Calu3 (cell line): ENCODE data around the gene CACNA1G. TPM values are rescaled to one million over a fixed set of nuclear protein-coding genes. Genes with fewer than 3 reads are reported as not detected.

Experiments
- BruUV-seq: library from RNA; stranded (reverse); fragments of 400-500 nt; replicated peaks from 2 replicates; lab custom pipeline; 2021; lab: Mats Ljungman, UMichigan
- CTCF ChIA-PET: fragments of 300-600 bp; sonication (Branson Sonifier 250); formaldehyde crosslinking; loops from one replicate; lab custom pipeline; 2022; ENCODE audit warnings: antibody characterized with exemption; lab: Charles Lee
- DNase-seq: peaks from one replicate; pipeline ENCODE4 v3.0.0; 2022
- H3K27ac Mint-ChIP-seq: one replicate; pipeline ENCODE4 v1.8.0; 2022; ENCODE audit warnings: mixed read lengths; ENCODE audit not compliant: unreplicated experiment
- H3K27me3 Mint-ChIP-seq: one replicate; pipeline ENCODE4 v1.8.0; 2022; ENCODE audit warnings: mixed read lengths; ENCODE audit not compliant: unreplicated experiment
- H3K36me3 Mint-ChIP-seq: one replicate; pipeline ENCODE4 v1.8.0; 2022; ENCODE audit warnings: mild to moderate bottlenecking, moderate library complexity, mixed read lengths; ENCODE audit not compliant: insufficient read depth, unreplicated experiment
- H3K4me1 Mint-ChIP-seq: one replicate; pipeline ENCODE4 v1.8.0; 2022; ENCODE audit warnings: mild to moderate bottlenecking, low read depth, mixed read lengths; ENCODE audit not compliant: unreplicated experiment
- H3K4me3 Mint-ChIP-seq: one replicate; pipeline ENCODE4 v1.8.0; 2022; ENCODE audit warnings: mild to moderate bottlenecking, low read depth, moderate library complexity, mixed read lengths; ENCODE audit not compliant: unreplicated experiment
- H3K9me3 Mint-ChIP-seq: one replicate; pipeline ENCODE4 v1.8.0; 2022; ENCODE audit warnings: low read depth, mixed read lengths; ENCODE audit not compliant: unreplicated experiment
- CTCF ChIP-seq: fragments of 200-600 bp; IDR thresholded peaks from one replicate; pipeline ENCODE4 v1.8.0; 2022; ENCODE audit warnings: antibody characterized with exemption; ENCODE audit not compliant: unreplicated experiment
- intact Hi-C: fragments of 100-400 bp; cut with micrococcal nuclease; formaldehyde crosslinking; loops from one replicate; pipeline ENCODE4 v1.10.0; 2022; ENCODE audit not compliant: unreplicated experiment
- total RNA-seq: library from RNA; stranded (reverse); gene quantifications from 2 replicates; pipeline ENCODE4 v1.2.3, GENCODE V29; 2022

The CACNA1G gene
- total RNA-seq, 1 experiment from 2014 or later = not detected

DNA sequence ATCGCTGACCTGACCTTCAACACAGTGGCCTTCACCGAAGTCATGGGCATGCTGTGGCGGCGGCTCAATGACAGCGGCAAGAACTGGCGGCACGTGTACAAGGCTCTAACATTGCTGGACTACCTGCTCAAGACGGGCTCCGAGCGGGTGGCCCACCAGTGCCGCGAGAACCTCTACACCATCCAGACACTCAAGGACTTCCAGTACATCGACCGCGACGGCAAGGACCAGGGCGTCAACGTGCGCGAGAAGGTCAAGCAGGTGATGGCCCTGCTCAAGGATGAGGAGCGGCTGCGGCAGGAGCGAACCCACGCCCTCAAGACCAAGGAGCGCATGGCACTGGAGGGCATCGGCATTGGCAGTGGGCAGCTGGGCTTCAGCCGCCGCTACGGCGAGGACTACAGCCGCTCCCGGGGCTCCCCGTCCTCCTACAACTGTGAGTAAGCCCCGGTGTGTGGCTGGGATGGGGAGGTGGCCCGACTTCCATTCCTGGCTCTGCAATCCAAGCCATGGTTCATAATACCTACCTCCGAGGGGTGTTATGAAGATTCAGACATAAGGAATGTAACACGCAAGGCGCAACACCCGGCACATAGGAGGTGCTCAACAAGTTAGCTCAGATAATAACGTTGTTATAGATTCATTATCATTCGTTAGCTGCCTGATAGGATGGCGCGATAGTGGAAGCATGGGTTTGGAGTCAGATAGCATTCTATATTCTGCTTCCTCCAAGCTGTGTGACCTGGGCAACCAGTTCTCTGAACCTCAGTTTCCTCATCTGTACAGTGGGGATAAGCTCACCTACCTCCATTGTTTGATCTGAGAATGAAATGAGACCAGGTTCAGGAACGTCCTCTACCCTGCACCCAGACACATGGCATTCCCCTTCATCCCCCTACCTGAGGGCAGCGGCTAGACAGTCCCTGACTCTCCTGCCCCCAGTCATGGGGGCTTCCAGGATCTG, 23.6 kb upstream of the CACNA1G start:
- no peaks in the 10 kb centered on the region for H3K27me3 Mint-ChIP-seq
- BruUV-seq = no TSS peak
- intact Hi-C loops = no loop called here
- no peak overlapping the region for H3K4me3 Mint-ChIP-seq
- peaks cover 68% of the 10 kb centered on the region for H3K36me3 Mint-ChIP-seq
- CTCF ChIA-PET = interaction anchor here (0.6 to 0.7 kb wide), 2 partner anchors 115 to 231 kb away, joined by 3 read pairs; no protein-coding TSS in a partner anchor
- H3K9me3 Mint-ChIP-seq = no peaks in the 10 kb centered on the region
- TF ChIP-seq CTCF = no peak
- H3K27ac Mint-ChIP-seq = no peak overlapping the region
- DNase-seq = no peak
- H3K4me1 Mint-ChIP-seq = peaks cover 50% of the 10 kb centered on the region

DNA sequence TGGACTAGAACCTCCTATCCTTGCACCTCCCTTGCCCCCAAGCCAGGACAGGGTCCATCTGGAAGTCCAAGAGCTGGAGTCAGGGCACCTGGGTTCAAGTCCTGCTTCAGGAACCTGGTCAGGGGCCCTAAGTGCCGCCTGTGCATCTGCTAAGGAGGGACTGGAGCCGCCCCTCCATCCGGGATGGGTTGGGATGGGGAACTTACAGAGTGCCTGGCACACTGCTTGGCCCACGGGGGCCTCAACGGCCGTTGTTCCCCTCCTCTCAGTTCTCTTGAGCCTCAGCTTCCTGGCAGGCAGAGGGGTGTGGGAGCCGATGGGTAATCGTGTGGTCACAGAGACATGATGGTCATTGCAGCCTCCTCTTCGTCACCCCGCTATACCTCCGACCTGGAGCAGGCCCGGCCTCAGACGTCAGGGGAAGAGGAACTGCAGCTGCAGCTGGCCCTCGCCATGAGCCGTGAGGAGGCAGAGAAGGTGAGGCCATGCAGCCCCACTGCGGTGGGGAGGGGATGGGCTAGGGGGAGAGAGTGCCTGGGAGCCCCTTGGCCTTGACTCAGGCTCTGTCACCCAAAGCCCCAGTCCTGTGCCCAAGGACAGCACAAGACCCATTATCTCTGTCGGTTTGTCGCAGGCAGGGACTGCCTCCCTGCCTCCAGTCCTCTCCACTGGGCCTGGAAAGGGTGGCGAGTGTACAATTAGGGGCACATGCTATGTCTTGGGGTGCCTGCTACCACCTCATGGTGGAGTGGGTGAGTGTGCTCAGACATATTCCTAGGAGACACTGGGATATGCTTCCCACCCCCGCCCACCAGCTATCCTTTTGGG, 22.6 kb upstream of the CACNA1G start:
- intact Hi-C loops = no loop called here
- H3K36me3 Mint-ChIP-seq = peaks cover 68% of the 10 kb centered on the region
- no peaks in the 10 kb centered on the region for H3K27me3 Mint-ChIP-seq
- DNase-seq = no peak
- CTCF ChIA-PET = interaction anchor here (0.6 to 0.7 kb wide), 3 partner anchors 116 to 1164 kb away, joined by 3 read pairs; no protein-coding TSS in a partner anchor
- H3K4me1 Mint-ChIP-seq = peaks cover 53% of the 10 kb centered on the region
- H3K4me3 Mint-ChIP-seq = no peak overlapping the region
- BruUV-seq = no TSS peak
- TF ChIP-seq CTCF = no peak
- no peak overlapping the region for H3K27ac Mint-ChIP-seq
- H3K9me3 Mint-ChIP-seq = no peaks in the 10 kb centered on the region

DNA sequence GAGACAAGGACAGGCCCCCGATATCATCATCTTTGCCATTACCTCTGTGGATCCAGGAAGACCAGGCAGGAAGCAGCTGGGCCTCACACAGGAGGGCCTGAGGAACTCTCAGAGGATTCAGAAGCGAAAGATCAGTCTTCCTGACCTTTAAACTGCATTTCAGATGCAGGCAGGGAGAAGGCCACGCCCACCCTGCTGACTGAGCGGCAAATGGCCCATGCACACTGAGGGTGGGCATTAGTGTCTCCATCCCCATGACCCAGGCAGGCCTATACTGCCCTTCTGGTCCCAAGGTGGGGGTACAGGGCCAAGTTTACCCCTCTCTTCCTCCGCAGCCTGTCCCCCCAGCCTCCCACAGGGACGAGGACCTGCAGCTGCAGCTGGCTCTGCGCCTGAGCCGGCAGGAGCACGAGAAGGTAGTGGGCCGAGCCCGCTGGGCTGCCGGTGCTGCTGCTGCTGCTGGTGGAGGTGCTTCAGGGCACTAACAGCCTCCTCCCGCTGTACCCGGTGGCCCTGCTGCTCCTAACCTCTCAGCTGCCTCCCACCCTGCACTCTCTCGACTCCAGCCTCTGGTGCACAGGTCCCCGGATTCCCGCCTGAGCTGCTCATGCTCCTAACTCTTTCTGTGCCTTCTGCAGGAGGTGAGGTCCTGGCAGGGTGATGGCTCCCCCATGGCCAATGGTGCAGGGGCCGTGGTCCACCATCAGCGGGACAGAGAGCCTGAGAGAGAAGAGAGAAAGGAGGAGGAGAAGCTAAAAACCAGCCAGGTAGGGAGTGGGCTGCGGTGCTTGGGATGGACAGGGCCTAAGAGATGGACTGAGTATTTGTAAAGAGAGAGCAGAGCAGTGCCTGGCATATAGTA, 21.7 kb upstream of the CACNA1G start:
- CTCF ChIA-PET = interaction anchor here (0.6 kb wide), 2 partner anchors 175 to 1165 kb away, joined by 3 read pairs; no protein-coding TSS in a partner anchor
- peaks cover 55% of the 10 kb centered on the region for H3K4me1 Mint-ChIP-seq
- H3K36me3 Mint-ChIP-seq = peaks cover 63% of the 10 kb centered on the region
- no peaks in the 10 kb centered on the region for H3K27me3 Mint-ChIP-seq
- H3K4me3 Mint-ChIP-seq = no peak overlapping the region
- no peak for DNase-seq
- H3K9me3 Mint-ChIP-seq = no peaks in the 10 kb centered on the region
- intact Hi-C loops = no loop called here
- no peak for TF ChIP-seq CTCF
- H3K27ac Mint-ChIP-seq = no peak overlapping the region
- BruUV-seq = no TSS peak
